Progenitor cell of endocrine pancreas (in vitro differentiated cells): ENCODE measurements around the gene CYS1. TPM values are rescaled to one million over a fixed set of nuclear protein-coding genes. Genes with fewer than 3 reads are reported as not detected.

Experiments
- DNase-seq: peaks from one replicate; pipeline ENCODE4 v3.0.0; 2021; ENCODE audit warnings: low spot score; ENCODE audit not compliant: unreplicated experiment
- H3K27ac Mint-ChIP-seq: 2 replicates; pipeline ENCODE4 v1.8.0; 2021; ENCODE audit warnings: mild to moderate bottlenecking, moderate library complexity, mixed read lengths
- H3K27me3 Mint-ChIP-seq: 2 replicates; pipeline ENCODE4 v1.8.0; 2021; ENCODE audit warnings: mixed read lengths
- H3K36me3 Mint-ChIP-seq: 2 replicates; pipeline ENCODE4 v1.8.0; 2022; ENCODE audit warnings: mixed read lengths; ENCODE audit not compliant: insufficient read depth
- H3K4me1 Mint-ChIP-seq: 2 replicates; pipeline ENCODE4 v1.8.0; 2021; ENCODE audit warnings: low read depth, mixed read lengths
- H3K4me3 Mint-ChIP-seq: 2 replicates; pipeline ENCODE4 v1.8.0; 2021; ENCODE audit warnings: low read depth, mild to moderate bottlenecking, moderate library complexity, mixed read lengths
- H3K9me3 Mint-ChIP-seq: 2 replicates; pipeline ENCODE4 v1.8.0; 2021; ENCODE audit warnings: low read depth, mixed read lengths
- CTCF ChIP-seq: fragments of 200-600 bp; sonication (generic); IDR thresholded peaks from one replicate; pipeline ENCODE4 v1.5.0; 2021; ENCODE audit warnings: antibody characterized with exemption, mild to moderate bottlenecking; ENCODE audit not compliant: unreplicated experiment
- total RNA-seq: library from RNA; stranded (reverse); gene quantifications from 2 replicates; pipeline ENCODE4 v1.2.1, GENCODE V29; 2021

Gene CYS1
- total RNA-seq, 1 donor from 2014 or later = 2.3 TPM

- DNase-seq = no peak
Measured at GRCh38 chr2:10064932-10065772, 15.1 kb downstream of the CYS1 start.

GRCh38 chr2:10063566-10063965 is 16.6 kb downstream of the CYS1 start:
- H3K4me3 Mint-ChIP-seq = no peak overlapping the region
- peaks cover 4% of the 10 kb centered on the region for H3K36me3 Mint-ChIP-seq
- peaks cover 7% of the 10 kb centered on the region for H3K9me3 Mint-ChIP-seq
- H3K4me1 Mint-ChIP-seq = no peaks in the 10 kb centered on the region
- H3K27me3 Mint-ChIP-seq = no peaks in the 10 kb centered on the region
- no peak overlapping the region for H3K27ac Mint-ChIP-seq
- DNase-seq = no peak
- TF ChIP-seq CTCF = no peak

More at GRCh38 chr2:10064932-10065772, 15.1 kb downstream of the CYS1 start:
- Mint-ChIP-seq H3K27me3 (no peaks in the 10 kb centered on the region), H3K36me3 (peaks cover 4% of the 10 kb centered on the region), H3K4me3 (no peak overlapping the region), H3K9me3 (peaks cover 7% of the 10 kb centered on the region), H3K27ac (no peak overlapping the region), H3K4me1 (no peaks in the 10 kb centered on the region)
- no peak for TF ChIP-seq CTCF

- TF ChIP-seq CTCF = no peak
- no peak overlapping the region for H3K27ac Mint-ChIP-seq
- peaks cover 3% of the 10 kb centered on the region for H3K9me3 Mint-ChIP-seq
- peaks cover 3% of the 10 kb centered on the region for H3K36me3 Mint-ChIP-seq
- H3K4me3 Mint-ChIP-seq = no peak overlapping the region
- no peak for DNase-seq
- H3K27me3 Mint-ChIP-seq = no peaks in the 10 kb centered on the region
- no peaks in the 10 kb centered on the region for H3K4me1 Mint-ChIP-seq
Measured at GRCh38 chr2:10062931-10063365, 17.3 kb downstream of the CYS1 start.

- TF ChIP-seq CTCF = no peak
- Mint-ChIP-seq H3K27ac (no peak overlapping the region), H3K9me3 (no peaks in the 10 kb centered on the region), H3K4me1 (peaks cover 5% of the 10 kb centered on the region), H3K27me3 (peaks cover 2% of the 10 kb centered on the region), H3K36me3 (no peaks in the 10 kb centered on the region), H3K4me3 (no peak overlapping the region)
- no peak for DNase-seq
Measured at GRCh38 chr2:10061221-10061925, 18.8 kb downstream of the CYS1 start.

- no peak for DNase-seq
- H3K36me3 Mint-ChIP-seq = no peaks in the 10 kb centered on the region
- no peak overlapping the region for H3K4me3 Mint-ChIP-seq
Measured at GRCh38 chr2:10059552-10060335, 20.5 kb downstream of the CYS1 start.

More at GRCh38 chr2:10059552-10060335, 20.5 kb downstream of the CYS1 start:
- Mint-ChIP-seq H3K4me1 (peaks cover 5% of the 10 kb centered on the region), H3K9me3 (no peaks in the 10 kb centered on the region), H3K27ac (no peak overlapping the region), H3K27me3 (peaks cover 12% of the 10 kb centered on the region)
- no peak for TF ChIP-seq CTCF
